Neural crest cell (in vitro differentiated cells): ENCODE results near the gene NFIX. TPM values are rescaled to one million over a fixed set of nuclear protein-coding genes. Genes with fewer than 3 reads are reported as not detected.

Source experiments
- DNase-seq: peaks from one replicate; pipeline ENCODE4 v3.0.0; 2021; ENCODE audit warnings: low read depth, mixed read lengths, low spot score
- H3K27ac Mint-ChIP-seq: one replicate; pipeline ENCODE4 v1.8.0; 2021; ENCODE audit warnings: mild to moderate bottlenecking, mixed read lengths; ENCODE audit not compliant: unreplicated experiment
- H3K27me3 Mint-ChIP-seq: 2 replicates; pipeline ENCODE4 v1.8.0; 2021; ENCODE audit warnings: low read depth, mild to moderate bottlenecking, mixed read lengths
- H3K36me3 Mint-ChIP-seq: 2 replicates; pipeline ENCODE4 v1.8.0; 2021; ENCODE audit warnings: low read depth, mild to moderate bottlenecking, mixed read lengths
- H3K4me1 Mint-ChIP-seq: 2 replicates; pipeline ENCODE4 v1.8.0; 2021; ENCODE audit warnings: mixed read lengths
- H3K4me3 Mint-ChIP-seq: one replicate; pipeline ENCODE4 v1.8.0; 2021; ENCODE audit warnings: mild to moderate bottlenecking, mixed read lengths
- H3K9me3 Mint-ChIP-seq: 2 replicates; pipeline ENCODE4 v1.8.0; 2021; ENCODE audit warnings: mixed read lengths
- CTCF ChIP-seq: fragments of 200-600 bp; sonication (generic); conservative IDR thresholded peaks from 2 replicates; pipeline ENCODE4 v1.5.0; 2021; ENCODE audit warnings: antibody characterized with exemption, mild to moderate bottlenecking
- total RNA-seq: library from RNA; stranded (reverse); gene quantifications from 2 replicates; pipeline ENCODE4 v1.2.1, GENCODE V29; 2021

The NFIX gene
- total RNA-seq, 1 donor from 2014 or later, result 0.68 TPM

GRCh38 chr19:13005253-13005652 is 10.0 kb downstream of the NFIX start:
- Mint-ChIP-seq H3K27me3 (peaks cover 86% of the 10 kb centered on the region), H3K4me3 (no peak overlapping the region), H3K36me3 (no peaks in the 10 kb centered on the region), H3K4me1 (no peaks in the 10 kb centered on the region), H3K9me3 (no peaks in the 10 kb centered on the region), H3K27ac (no peak overlapping the region)
- no peak for TF ChIP-seq CTCF
- no peak for DNase-seq

- Mint-ChIP-seq H3K4me1 (no peaks in the 10 kb centered on the region), H3K9me3 (no peaks in the 10 kb centered on the region), H3K4me3 (no peak overlapping the region), H3K36me3 (no peaks in the 10 kb centered on the region), H3K27me3 (peaks cover 86% of the 10 kb centered on the region), H3K27ac (no peak overlapping the region)
- DNase-seq, result no peak
- TF ChIP-seq CTCF, result no peak
Observed at GRCh38 chr19:13005861-13006370, 10.6 kb downstream of the NFIX start.

- DNase-seq, result no peak
- Mint-ChIP-seq H3K27ac (no peak overlapping the region), H3K4me1 (no peaks in the 10 kb centered on the region), H3K36me3 (no peaks in the 10 kb centered on the region), H3K9me3 (no peaks in the 10 kb centered on the region), H3K4me3 (no peak overlapping the region), H3K27me3 (peaks cover 86% of the 10 kb centered on the region)
- no peak for TF ChIP-seq CTCF
Observed at GRCh38 chr19:13006431-13007281, 11.4 kb downstream of the NFIX start.

GRCh38 chr19:13007292-13008045 is 12.2 kb downstream of the NFIX start:
- H3K4me1 Mint-ChIP-seq, result no peaks in the 10 kb centered on the region
- TF ChIP-seq CTCF, result no peak
- DNase-seq, result no peak
- H3K4me3 Mint-ChIP-seq, result no peak overlapping the region
- H3K36me3 Mint-ChIP-seq, result no peaks in the 10 kb centered on the region
- no peaks in the 10 kb centered on the region for H3K9me3 Mint-ChIP-seq
- peaks cover 93% of the 10 kb centered on the region for H3K27me3 Mint-ChIP-seq
- no peak overlapping the region for H3K27ac Mint-ChIP-seq

- no peak for DNase-seq
- Mint-ChIP-seq H3K27ac (no peak overlapping the region), H3K4me3 (no peak overlapping the region), H3K36me3 (no peaks in the 10 kb centered on the region), H3K4me1 (peaks cover 10% of the 10 kb centered on the region), H3K9me3 (no peaks in the 10 kb centered on the region), H3K27me3 (peaks cover 96% of the 10 kb centered on the region)
- no peak for TF ChIP-seq CTCF
Observed at GRCh38 chr19:13008926-13009787, 13.9 kb downstream of the NFIX start.
